Activated T-helper 17 cell treated with anti-CD3 and anti-CD28 coated beads, Interleukin-2, amount 50 U/mL, for 72 hours (primary cell): ENCODE results near the gene ALS2. TPM values are rescaled to one million over a fixed set of nuclear protein-coding genes. Genes with fewer than 3 reads are reported as not detected.
"Not testable (repeated sequence)": the region's sequence is repeated elsewhere in the genome, so short reads cannot be mapped to it uniquely, and the experiment has no call there.

Source experiments
- ATAC-seq: fragments of 150-1000 bp; cut with Tn5 transposase; replicated peaks from 2 replicates; pipeline ENCODE4 v1.10.0; 2021; ENCODE audit warnings: mild to moderate bottlenecking, moderate library complexity
- H3K27ac Mint-ChIP-seq: one replicate; pipeline ENCODE4 v1.8.0; 2022; ENCODE audit warnings: mixed read lengths
- H3K27me3 Mint-ChIP-seq: one replicate; pipeline ENCODE4 v1.8.0; 2022; ENCODE audit warnings: mixed read lengths
- H3K36me3 Mint-ChIP-seq: one replicate; pipeline ENCODE4 v1.8.0; 2022; ENCODE audit warnings: low read depth, mild to moderate bottlenecking, mixed read lengths
- H3K4me1 Mint-ChIP-seq: one replicate; pipeline ENCODE4 v1.8.0; 2022; ENCODE audit warnings: mixed read lengths
- H3K4me3 Mint-ChIP-seq: one replicate; pipeline ENCODE4 v1.8.0; 2022; ENCODE audit warnings: mild to moderate bottlenecking, mixed read lengths
- H3K9me3 Mint-ChIP-seq: one replicate; pipeline ENCODE4 v1.8.0; 2022; ENCODE audit warnings: mixed read lengths
- total RNA-seq, 2 donors: library from RNA; stranded (reverse); gene quantifications; one replicate each; pipeline ENCODE4 v1.2.3, GENCODE V29; 2022

Gene ALS2
- total RNA-seq, 2 donors from 2014 or later = 6.3 to 8.9 TPM

DNA sequence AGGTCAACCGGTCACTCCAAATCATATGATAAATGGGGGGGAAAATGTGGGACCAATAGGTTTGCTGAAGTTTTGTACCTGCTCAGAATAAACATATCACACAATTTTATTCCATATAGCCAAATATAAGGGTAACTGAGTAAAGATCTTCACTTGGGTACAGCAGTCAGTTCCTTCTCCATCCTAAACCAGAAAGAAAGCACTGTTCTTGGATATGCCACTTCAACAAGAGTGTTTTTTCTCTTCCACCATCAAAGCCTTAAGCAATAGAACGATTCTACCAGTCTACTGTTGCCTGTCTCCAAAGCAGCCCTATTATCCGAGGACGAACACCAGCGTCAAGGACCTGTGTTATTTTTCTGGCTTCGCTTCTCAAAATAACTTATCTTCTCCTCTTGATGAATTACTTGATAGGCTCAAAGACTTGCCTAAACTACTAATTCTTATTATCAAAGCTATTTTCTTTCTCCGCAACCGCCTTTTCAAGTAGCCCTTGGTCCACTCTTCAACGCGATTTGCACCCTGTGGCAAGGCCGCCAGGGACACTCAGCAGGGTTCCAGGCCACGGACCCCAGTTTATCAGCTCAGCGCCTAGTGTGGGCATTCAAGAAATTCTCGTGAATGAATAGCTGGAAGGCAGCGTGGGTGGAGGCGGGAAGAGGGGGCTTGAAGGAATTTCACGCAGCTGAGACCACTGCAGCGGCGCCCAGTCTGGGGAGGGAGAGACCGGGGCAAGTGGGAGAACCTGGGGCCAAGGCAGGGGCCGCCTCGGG lies 646 bp downstream of the ALS2 start:
- peaks cover 5% of the 10 kb centered on the region for H3K27me3 Mint-ChIP-seq
- H3K4me1 Mint-ChIP-seq = peaks cover 12% of the 10 kb centered on the region
- ATAC-seq = no peak
- H3K9me3 Mint-ChIP-seq = no peaks in the 10 kb centered on the region
- H3K27ac Mint-ChIP-seq = peak overlapping the region; percentile 88
- no peaks in the 10 kb centered on the region for H3K36me3 Mint-ChIP-seq
- H3K4me3 Mint-ChIP-seq = peak overlapping the region; percentile 93

DNA sequence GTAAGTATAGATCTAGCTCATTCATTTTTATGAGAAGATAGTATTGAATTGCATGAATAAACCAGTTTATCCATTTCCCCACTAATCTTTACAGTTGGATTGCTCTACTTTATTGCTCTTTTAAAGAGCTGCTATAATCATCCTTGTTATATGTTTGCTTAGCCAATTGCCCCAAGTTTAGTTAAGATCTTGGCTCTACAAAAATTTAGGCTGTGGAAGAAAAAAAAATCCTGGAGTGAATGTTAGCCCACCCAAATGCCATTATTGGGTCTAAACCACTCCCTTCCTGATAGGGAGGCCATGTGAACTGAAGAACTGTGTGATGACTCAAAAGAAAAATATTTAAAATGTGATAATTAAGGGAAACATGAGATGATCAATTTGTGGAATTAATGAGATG lies 2.9 kb downstream of the ALS2 start:
- H3K27ac Mint-ChIP-seq = no peak overlapping the region
- no peak overlapping the region for H3K4me3 Mint-ChIP-seq
- H3K4me1 Mint-ChIP-seq = peaks cover 24% of the 10 kb centered on the region
- no peaks in the 10 kb centered on the region for H3K36me3 Mint-ChIP-seq
- no peak for ATAC-seq
- no peaks in the 10 kb centered on the region for H3K27me3 Mint-ChIP-seq
- H3K9me3 Mint-ChIP-seq = no peaks in the 10 kb centered on the region

GRCh38 chr2:201777043-201777442 lies 3.7 kb downstream of the ALS2 start:
- no peaks in the 10 kb centered on the region for H3K36me3 Mint-ChIP-seq
- peaks cover 24% of the 10 kb centered on the region for H3K4me1 Mint-ChIP-seq
- no peak overlapping the region for H3K4me3 Mint-ChIP-seq
- H3K27ac Mint-ChIP-seq = no peak overlapping the region
- H3K9me3 Mint-ChIP-seq = no peaks in the 10 kb centered on the region
- ATAC-seq = no peak
- no peaks in the 10 kb centered on the region for H3K27me3 Mint-ChIP-seq

DNA sequence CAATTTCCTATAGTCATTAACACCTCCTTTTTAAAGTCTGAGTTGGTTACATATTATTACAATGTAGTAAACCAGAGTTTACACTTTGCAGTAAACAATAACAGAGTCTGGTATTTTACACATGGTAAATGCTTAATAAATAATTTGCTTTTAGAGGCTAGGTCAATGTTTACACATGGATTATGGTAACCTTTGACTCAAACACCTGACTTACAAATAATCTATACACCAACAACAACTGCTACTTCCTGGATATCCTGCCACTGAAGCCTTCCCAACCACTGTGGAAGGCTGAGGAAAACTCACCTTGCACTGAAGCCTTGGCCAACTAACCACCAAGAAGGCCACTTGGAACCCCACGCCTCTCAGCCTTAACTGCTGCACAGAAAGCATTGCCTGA lies 5.4 kb downstream of the ALS2 start:
- Mint-ChIP-seq H3K36me3 (no peaks in the 10 kb centered on the region), H3K27me3 (no peaks in the 10 kb centered on the region), H3K4me3 (no peak overlapping the region), H3K27ac (no peak overlapping the region), H3K4me1 (peaks cover 19% of the 10 kb centered on the region), H3K9me3 (no peaks in the 10 kb centered on the region)
- no peak for ATAC-seq

- Mint-ChIP-seq H3K4me3 (no peak overlapping the region), H3K27me3 (no peaks in the 10 kb centered on the region), H3K4me1 (peaks cover 12% of the 10 kb centered on the region), H3K9me3 (no peaks in the 10 kb centered on the region), H3K27ac (no peak overlapping the region), H3K36me3 (no peaks in the 10 kb centered on the region)
- ATAC-seq = no peak
These were observed 6.2 kb downstream of the ALS2 start for GRCh38 chr2:201774546-201774945.

DNA sequence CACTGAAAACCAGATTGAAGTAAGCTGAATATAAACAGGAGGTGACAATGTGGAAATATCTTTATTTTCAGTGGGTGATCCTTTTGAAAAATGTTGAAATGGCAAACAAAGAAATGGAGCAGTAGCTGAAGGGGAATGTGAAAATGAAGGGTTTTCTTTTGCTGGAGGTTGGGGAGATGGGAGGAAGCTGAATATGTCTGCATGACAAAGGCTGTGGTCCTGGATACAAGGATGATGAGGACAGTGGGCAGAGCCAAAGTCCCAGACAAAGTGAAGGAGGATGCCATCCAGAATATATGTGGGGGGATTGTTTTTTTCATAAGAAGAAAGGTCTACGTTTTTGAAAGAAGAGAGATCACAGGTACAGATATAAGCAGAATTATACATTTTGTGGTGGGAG lies 6.7 kb downstream of the ALS2 start:
- no peak for ATAC-seq
- H3K36me3 Mint-ChIP-seq = no peaks in the 10 kb centered on the region
- no peak overlapping the region for H3K4me3 Mint-ChIP-seq
- H3K4me1 Mint-ChIP-seq = peaks cover 12% of the 10 kb centered on the region
- H3K9me3 Mint-ChIP-seq = no peaks in the 10 kb centered on the region
- H3K27ac Mint-ChIP-seq = no peak overlapping the region
- H3K27me3 Mint-ChIP-seq = no peaks in the 10 kb centered on the region

DNA sequence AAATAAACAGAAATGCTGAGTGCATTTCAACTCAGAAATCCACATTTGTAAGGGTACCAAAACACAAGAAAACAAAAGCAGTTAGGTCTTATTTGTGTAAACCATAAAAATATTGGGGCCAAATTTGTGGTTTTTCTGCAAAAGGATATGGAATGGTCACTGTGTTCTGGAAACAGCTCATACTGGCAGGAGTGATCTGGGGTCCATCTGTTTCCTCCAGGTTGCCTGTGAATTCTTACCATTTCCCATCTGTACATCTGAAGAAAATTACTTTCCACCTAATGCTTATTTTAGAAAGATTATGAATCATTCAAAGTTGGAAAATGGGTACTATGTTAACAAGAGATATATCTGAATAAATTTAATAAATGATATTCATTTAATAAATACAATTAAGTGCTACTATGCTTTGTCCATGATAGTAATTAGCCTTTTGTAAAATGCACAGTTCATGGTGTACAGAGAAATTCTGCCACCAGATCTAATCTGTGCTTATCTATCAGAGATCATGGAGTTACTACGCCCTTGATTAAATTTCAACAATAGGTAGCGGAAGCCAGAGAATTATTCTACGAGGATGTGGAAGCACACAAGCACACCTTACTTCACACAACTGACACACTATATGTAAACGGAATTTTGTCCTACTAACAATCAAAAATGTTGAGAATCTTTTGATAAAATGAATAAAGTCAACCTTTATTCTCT lies 10.9 kb downstream of the ALS2 start:
- Mint-ChIP-seq H3K4me1 (peaks cover 12% of the 10 kb centered on the region), H3K4me3 (no peak overlapping the region), H3K27me3 (no peaks in the 10 kb centered on the region), H3K27ac (no peak overlapping the region), H3K36me3 (peaks cover 13% of the 10 kb centered on the region), H3K9me3 (no peaks in the 10 kb centered on the region)
- no peak for ATAC-seq

GRCh38 chr2:201768918-201769317 lies 11.8 kb downstream of the ALS2 start:
- Mint-ChIP-seq H3K9me3 (no peaks in the 10 kb centered on the region), H3K27me3 (no peaks in the 10 kb centered on the region), H3K36me3 (peaks cover 17% of the 10 kb centered on the region), H3K4me3 (no peak overlapping the region), H3K27ac (no peak overlapping the region), H3K4me1 (peaks cover 9% of the 10 kb centered on the region)
- ATAC-seq = no peak

- Mint-ChIP-seq H3K9me3 (no peaks in the 10 kb centered on the region), H3K4me3 (no peak overlapping the region), H3K27ac (no peak overlapping the region), H3K4me1 (no peaks in the 10 kb centered on the region), H3K36me3 (peaks cover 33% of the 10 kb centered on the region), H3K27me3 (no peaks in the 10 kb centered on the region)
- ATAC-seq = no peak
These were observed 14.9 kb downstream of the ALS2 start for GRCh38 chr2:201765799-201766198.

GRCh38 chr2:201764469-201764868 lies 16.3 kb downstream of the ALS2 start:
- not testable (repeated sequence) for H3K9me3 Mint-ChIP-seq, H3K27ac Mint-ChIP-seq
- H3K36me3 Mint-ChIP-seq = peaks cover 47% of the 10 kb centered on the region

GRCh38 chr2:201761101-201761500 lies 19.6 kb downstream of the ALS2 start:
- no peaks in the 10 kb centered on the region for H3K9me3 Mint-ChIP-seq

More at GRCh38 chr2:201764469-201764868, 16.3 kb downstream of the ALS2 start:
- H3K27me3 Mint-ChIP-seq, H3K4me1 Mint-ChIP-seq, H3K4me3 Mint-ChIP-seq, ATAC-seq: not testable (repeated sequence)

GRCh38 chr2:201759567-201759966 lies 21.2 kb downstream of the ALS2 start:
- peaks cover 47% of the 10 kb centered on the region for H3K36me3 Mint-ChIP-seq
- no peaks in the 10 kb centered on the region for H3K9me3 Mint-ChIP-seq
- no peak for ATAC-seq
- no peaks in the 10 kb centered on the region for H3K27me3 Mint-ChIP-seq
- no peak overlapping the region for H3K4me3 Mint-ChIP-seq
- H3K4me1 Mint-ChIP-seq = no peaks in the 10 kb centered on the region
- no peak overlapping the region for H3K27ac Mint-ChIP-seq

More at GRCh38 chr2:201761101-201761500, 19.6 kb downstream of the ALS2 start:
- Mint-ChIP-seq H3K27me3 (no peaks in the 10 kb centered on the region), H3K36me3 (peaks cover 55% of the 10 kb centered on the region), H3K4me1 (no peaks in the 10 kb centered on the region), H3K27ac (no peak overlapping the region), H3K4me3 (no peak overlapping the region)
- no peak for ATAC-seq

DNA sequence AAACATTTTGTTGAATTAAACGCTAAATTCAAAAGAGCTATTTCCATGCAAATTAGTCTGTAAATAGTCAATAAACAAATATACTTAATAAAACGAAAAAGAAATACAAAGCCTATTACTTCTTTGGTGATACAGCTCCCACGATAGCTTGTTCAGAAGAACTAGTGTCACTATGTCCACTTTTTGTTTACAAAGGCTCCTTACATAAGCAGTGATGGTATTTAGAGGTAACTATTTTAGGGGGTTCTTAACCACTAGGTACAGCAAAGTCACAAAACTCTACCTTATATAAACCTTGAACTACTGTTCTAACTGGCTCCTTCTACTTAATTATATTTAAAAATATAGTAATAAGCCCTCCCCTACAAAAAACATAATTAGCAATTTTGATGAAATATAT lies 21.9 kb downstream of the ALS2 start:
- Mint-ChIP-seq H3K27ac (no peak overlapping the region), H3K36me3 (peaks cover 42% of the 10 kb centered on the region), H3K4me3 (no peak overlapping the region), H3K9me3 (no peaks in the 10 kb centered on the region), H3K27me3 (no peaks in the 10 kb centered on the region), H3K4me1 (no peaks in the 10 kb centered on the region)
- no peak for ATAC-seq

DNA sequence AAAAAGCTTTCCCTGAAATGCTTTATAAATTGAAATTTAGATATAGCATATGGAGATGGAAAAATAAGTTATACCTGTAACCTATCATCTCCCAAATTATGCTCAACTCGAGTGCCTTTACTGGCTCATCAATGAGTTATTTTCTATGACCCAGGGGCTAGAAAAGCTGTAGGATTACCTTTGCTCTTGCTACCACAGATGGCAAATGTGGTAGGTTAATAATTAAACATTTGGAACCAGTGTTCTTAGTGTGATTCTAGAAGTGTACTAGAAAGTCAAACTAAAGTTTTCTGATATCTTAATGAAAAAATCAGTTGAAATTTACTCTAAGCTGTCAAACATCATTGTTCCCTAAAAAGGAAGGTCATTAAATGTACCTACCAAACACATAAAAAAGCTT lies 22.5 kb downstream of the ALS2 start:
- Mint-ChIP-seq H3K9me3 (no peaks in the 10 kb centered on the region), H3K4me1 (no peaks in the 10 kb centered on the region), H3K4me3 (no peak overlapping the region), H3K27ac (no peak overlapping the region), H3K27me3 (no peaks in the 10 kb centered on the region), H3K36me3 (peaks cover 39% of the 10 kb centered on the region)
- ATAC-seq = no peak

- Mint-ChIP-seq H3K36me3 (peaks cover 22% of the 10 kb centered on the region), H3K27me3 (no peaks in the 10 kb centered on the region), H3K27ac (no peak overlapping the region), H3K4me1 (no peaks in the 10 kb centered on the region), H3K9me3 (no peaks in the 10 kb centered on the region), H3K4me3 (no peak overlapping the region)
- ATAC-seq = no peak
These were observed 25.9 kb downstream of the ALS2 start for GRCh38 chr2:201754717-201755415.
